Epithelial cell of proximal tubule (primary cell): ENCODE measurements around the gene SHOC2. TPM values are rescaled to one million over a fixed set of nuclear protein-coding genes. Genes with fewer than 3 reads are reported as not detected.

ENCODE experiments used
- DNase-seq: peaks from one replicate; pipeline ENCODE4 v3.0.0-alpha.2; 2011; ENCODE audit warnings: low read depth
- H3K4me3 ChIP-seq: 2 replicates; pipeline ENCODE4 v1.5.1; 2011; ENCODE audit warnings: low read depth, mild to moderate bottlenecking, low read length
- CTCF ChIP-seq: conservative IDR thresholded peaks from 2 replicates; pipeline ENCODE4 v1.5.1; 2012; ENCODE audit warnings: low read depth, mild to moderate bottlenecking, low read length
- total RNA-seq: library from RNA; depleted of rRNA; stranded (reverse); fragments of >200 nt; gene quantifications from 2 replicates; pipeline ENCODE4 v1.2.3, GENCODE V29; 2015

Gene SHOC2
- total RNA-seq, 1 donor from 2014 or later: 14.1 TPM

GRCh38 chr10:110887560-110887959, 31.8 kb upstream of the SHOC2 start:
- DNase-seq: no peak
- H3K4me3 ChIP-seq: no peak overlapping the region
- no peak for TF ChIP-seq CTCF

DNA sequence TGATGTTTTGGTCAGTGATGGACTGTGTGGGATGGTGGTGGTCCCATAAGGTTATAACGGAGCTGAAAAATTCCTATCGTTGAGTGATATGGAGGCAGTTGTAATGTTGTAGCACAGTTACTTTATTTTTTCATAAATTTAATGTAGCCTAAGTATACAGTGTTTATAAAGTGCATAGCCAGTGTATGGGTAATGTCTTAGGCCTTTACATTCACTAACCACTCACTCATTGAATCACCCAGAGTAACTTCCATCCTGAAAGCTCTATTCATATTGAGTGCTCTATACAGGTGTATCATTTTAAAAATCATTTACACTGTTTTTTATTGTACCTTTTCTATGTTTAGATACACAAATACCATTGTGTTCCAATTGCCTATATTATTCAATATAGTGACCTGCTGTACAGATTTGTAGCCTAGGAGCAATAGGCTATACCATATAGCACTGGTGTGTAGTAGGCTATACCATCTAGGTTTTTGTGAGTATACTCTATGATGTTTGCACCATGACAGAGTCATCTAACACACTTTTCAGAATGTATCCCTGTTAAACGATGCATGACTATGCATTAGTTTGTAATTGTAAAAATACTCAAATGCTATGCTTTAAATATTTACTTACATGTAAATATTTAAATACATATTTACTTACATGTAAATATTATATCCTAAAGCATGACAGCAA, 26.7 kb upstream of the SHOC2 start:
- no peak for TF ChIP-seq CTCF
- no peak for DNase-seq
- H3K4me3 ChIP-seq: no peak overlapping the region

DNA sequence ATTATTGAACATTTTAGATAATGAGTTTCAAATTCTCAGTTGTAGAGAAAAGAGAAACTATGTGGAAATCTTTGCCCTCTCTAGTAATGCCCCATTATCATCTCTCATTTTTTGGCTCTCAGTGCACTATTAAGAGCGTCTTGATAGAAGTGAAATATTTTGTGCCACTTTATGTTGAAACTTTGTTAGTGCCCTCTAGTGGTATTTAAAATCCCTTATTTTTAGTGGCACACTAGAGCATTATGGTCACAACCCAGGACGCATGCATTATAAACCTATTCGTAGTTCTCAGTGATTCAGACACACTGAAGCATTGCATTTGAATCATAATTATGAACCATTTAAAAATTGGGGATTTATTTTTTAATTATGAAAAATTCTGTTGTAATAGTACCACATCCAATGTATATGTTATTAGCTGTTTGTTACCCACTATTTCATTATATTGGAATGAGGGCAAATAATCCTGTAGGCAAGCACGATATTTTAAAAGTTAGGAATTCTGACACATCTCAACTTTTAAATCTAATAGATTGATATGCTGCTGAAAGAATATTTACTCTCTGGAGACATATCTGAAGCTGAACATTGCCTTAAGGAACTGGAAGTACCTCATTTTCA, 25.7 kb upstream of the SHOC2 start:
- peak; percentile 60 for TF ChIP-seq CTCF
- no peak for DNase-seq

GRCh38 chr10:110897184-110897583, 22.2 kb upstream of the SHOC2 start:
- no peak overlapping the region for H3K4me3 ChIP-seq
- no peak for TF ChIP-seq CTCF
- no peak for DNase-seq

More for the DNA sequence above, 25.7 kb upstream of the SHOC2 start:
- H3K4me3 ChIP-seq: no peak overlapping the region

- no peak for DNase-seq
- no peak for TF ChIP-seq CTCF
- no peak overlapping the region for H3K4me3 ChIP-seq
These were observed 21.0 kb upstream of the SHOC2 start for GRCh38 chr10:110898391-110898790.

GRCh38 chr10:110900983-110901382, 18.4 kb upstream of the SHOC2 start:
- no peak overlapping the region for H3K4me3 ChIP-seq
- TF ChIP-seq CTCF: no peak
- DNase-seq: no peak
